GM12801 (cell line): ENCODE results near the gene TXLNG.

Experiments used
- TF ChIP-seq, protein P1 (sequence below): IDR thresholded peaks from one replicate; pipeline ENCODE4 v1.5.1; 2011; ENCODE audit warnings: control low read depth; ENCODE audit not compliant: insufficient read length; ENCODE audit errors: extremely low read depth

TXLNG gene

GRCh38 chrX:16814597-16814996 lies 28.3 kb downstream of the TXLNG start:
- TF ChIP-seq, protein P1, sequence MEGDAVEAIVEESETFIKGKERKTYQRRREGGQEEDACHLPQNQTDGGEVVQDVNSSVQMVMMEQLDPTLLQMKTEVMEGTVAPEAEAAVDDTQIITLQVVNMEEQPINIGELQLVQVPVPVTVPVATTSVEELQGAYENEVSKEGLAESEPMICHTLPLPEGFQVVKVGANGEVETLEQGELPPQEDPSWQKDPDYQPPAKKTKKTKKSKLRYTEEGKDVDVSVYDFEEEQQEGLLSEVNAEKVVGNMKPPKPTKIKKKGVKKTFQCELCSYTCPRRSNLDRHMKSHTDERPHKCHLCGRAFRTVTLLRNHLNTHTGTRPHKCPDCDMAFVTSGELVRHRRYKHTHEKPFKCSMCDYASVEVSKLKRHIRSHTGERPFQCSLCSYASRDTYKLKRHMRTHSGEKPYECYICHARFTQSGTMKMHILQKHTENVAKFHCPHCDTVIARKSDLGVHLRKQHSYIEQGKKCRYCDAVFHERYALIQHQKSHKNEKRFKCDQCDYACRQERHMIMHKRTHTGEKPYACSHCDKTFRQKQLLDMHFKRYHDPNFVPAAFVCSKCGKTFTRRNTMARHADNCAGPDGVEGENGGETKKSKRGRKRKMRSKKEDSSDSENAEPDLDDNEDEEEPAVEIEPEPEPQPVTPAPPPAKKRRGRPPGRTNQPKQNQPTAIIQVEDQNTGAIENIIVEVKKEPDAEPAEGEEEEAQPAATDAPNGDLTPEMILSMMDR: no peak

- TF ChIP-seq, protein P1: no peak
These were observed 33.4 kb downstream of the TXLNG start for GRCh38 chrX:16819634-16820033.

GRCh38 chrX:16822723-16823122 lies 36.5 kb downstream of the TXLNG start:
- TF ChIP-seq, protein P1: no peak

GRCh38 chrX:16825264-16826035 lies 39.2 kb downstream of the TXLNG start:
- TF ChIP-seq, protein P1: no peak

DNA sequence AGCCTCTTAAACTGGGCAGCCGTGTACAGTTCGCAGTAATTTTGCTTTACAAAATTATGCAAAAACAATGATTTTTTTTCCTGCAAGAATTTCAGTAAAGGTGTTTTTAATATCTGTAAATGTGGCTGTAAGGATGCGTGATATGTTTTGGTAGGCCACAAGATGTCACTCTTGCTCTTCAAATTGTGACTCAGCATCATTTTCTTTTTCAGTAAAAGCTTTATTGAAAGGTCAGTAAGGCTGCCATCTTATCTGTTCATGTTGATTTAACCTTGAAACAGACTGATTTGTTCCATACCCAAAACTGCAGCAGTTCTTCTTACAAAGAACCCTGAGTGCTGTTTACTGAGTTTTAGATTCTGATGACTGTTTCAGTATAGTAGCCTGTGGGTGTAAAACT lies 39.9 kb downstream of the TXLNG start:
- TF ChIP-seq, protein P1: no peak

GRCh38 chrX:16827225-16827624 lies 41.0 kb downstream of the TXLNG start:
- TF ChIP-seq, protein P1: no peak

- TF ChIP-seq, protein P1: no peak
These were observed 42.0 kb downstream of the TXLNG start for GRCh38 chrX:16828124-16828908.
